ENCODE data around the gene FXYD5.

FXYD5 gene

DNA sequence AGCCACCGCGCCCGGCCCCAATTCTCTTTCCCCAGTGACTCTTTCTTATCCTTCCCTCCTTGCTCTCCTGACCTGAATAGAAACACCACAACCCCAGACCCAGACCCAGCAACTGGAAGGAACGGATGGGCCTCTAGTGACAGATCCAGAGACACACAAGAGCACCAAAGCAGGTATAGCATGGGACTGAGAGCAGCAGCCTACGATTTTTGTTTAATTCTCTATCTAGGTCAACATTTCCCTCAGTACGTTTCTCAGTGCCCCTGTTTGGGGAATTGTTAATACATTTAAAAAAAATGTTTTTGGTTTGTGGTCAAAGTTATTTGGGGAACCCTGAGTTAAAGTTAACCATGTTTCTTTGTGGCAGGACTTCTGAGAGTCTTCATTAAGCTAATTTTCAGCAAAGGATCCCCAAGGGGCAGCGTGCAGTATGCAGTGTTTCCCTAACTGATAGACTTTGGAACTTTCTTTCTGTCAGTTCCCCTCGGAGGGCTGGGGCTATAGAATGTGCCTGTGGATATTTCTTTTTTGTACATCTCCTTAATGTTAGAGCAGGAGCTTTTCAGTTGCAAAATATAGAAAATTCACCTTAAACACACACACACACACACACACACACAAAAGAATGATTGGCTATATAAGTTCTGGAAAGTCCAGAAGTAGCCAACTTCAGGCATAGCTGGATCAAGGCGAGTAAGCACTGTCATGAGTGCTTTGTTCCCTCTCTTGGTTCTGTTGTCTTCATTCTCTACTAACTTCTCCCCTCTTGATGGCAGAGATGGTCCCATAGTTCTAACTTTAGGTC, 6.3 kb downstream of the FXYD5 start:
- DNase-seq, result no peak

DNA sequence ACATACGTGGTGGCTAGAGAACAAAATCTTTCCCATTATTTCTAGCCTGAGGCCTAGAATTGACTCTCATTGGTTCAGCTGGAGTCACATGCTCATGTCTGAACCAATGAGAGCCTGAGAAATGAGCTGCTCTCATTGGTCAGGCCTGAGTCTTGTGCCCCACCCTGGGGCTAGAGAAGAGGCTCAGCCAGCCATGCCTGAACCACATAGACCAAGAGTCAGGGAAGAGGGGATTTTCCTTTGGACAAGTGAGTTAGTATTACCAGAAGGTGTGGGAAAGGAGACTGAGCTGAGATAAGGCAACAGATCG, 6.9 kb downstream of the FXYD5 start:
- no peak for DNase-seq

DNA sequence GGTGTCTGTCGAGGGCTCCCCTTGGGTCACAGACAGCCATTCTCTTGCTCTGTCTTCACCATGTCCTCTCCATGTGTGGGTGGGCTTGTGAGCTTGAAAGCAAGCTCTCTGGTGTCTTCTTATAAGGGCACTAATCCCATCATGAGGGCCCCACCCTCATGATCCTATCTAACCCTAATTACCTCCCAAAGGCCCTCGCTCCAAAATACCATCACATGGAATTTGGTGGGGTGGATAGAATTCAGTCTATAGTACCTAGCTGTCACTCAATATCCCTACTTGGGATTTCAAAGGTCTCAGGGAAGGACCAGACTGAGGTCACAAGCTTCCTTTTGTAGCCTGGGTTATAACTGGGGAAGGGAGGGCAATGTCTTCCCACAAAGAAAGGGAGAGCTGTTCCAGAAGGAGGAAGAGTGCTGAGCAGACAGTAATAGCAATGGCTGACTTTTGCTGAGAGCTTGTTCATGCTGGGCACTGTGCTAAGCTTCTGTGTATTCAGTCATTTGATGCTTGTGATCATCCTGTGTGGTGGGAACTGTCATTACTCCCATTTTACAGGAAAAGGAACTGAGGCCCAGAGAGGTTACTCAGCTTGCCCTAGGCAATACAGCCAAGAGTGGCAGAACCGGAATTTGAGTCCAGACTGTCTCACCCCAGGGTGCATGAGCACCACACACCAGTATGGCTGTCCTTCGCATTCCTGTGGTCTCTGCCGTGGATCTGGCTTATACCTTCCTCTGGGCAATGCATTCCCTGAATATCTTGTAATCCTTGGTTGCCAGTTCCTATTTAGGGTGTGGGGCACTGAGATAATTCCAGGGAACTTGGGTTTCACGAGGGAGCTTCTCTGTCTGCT, 8.2 kb downstream of the FXYD5 start:
- DNase-seq, result no peak

DNA sequence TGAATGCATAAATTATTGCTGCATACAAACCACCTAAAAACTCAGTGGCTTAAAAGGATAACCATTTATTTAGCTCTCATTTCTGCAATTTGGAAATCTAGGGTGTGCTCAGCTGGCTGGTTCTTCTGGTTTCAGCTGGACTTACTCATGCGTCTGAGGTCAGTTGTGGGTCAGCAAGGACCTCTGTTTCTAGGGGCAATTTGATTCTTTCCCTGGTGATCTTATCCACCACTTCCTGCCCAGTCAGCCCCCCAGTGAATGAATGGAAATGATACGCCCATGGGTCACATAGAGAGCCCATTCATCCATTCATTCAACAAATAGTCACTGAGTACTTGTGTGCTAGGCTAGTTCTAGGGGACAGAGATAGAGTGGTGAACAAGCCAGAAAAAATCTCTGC, 9.9 kb downstream of the FXYD5 start:
- no peak for DNase-seq

DNA sequence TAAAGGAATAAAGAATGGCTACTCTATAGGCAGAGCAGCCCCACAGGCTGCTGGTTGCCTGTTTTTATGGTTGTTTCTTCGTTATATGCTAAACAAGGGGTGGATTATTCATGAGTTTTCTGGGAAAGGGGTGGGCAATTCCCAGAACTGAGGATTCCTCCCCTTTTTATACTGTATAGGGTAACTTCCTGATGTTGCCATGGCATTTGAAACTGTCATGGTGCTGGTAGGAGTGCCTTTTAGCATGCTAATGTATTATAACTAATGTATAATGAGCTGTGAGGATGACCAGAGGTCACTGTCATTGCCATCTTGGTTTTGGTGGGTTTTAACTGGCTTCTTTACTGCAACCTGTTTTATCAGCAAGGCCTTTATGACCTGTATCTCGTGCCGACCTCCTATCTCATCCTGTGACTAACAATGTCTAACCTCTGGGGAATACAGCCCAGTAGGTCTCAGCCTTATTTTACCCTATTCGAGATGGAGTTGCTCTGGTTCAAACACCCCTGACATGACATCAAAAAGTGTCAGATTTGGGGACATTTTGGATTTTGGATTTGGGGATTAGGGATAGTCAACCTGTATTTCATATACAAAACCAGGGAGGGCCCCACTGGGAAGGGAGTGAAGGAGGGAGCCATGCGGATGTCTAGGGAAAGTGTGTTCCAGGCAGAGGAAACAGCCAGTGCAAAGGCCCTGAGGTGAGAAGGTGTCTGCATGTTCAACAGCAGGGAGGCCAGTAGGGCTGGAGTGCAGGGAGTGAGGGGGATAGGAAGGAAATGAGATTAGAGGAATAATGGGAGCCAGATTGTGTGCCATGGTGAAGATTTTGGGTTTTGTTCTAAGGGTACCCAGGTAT, 10.9 kb downstream of the FXYD5 start:
- DNase-seq, result no peak

DNA sequence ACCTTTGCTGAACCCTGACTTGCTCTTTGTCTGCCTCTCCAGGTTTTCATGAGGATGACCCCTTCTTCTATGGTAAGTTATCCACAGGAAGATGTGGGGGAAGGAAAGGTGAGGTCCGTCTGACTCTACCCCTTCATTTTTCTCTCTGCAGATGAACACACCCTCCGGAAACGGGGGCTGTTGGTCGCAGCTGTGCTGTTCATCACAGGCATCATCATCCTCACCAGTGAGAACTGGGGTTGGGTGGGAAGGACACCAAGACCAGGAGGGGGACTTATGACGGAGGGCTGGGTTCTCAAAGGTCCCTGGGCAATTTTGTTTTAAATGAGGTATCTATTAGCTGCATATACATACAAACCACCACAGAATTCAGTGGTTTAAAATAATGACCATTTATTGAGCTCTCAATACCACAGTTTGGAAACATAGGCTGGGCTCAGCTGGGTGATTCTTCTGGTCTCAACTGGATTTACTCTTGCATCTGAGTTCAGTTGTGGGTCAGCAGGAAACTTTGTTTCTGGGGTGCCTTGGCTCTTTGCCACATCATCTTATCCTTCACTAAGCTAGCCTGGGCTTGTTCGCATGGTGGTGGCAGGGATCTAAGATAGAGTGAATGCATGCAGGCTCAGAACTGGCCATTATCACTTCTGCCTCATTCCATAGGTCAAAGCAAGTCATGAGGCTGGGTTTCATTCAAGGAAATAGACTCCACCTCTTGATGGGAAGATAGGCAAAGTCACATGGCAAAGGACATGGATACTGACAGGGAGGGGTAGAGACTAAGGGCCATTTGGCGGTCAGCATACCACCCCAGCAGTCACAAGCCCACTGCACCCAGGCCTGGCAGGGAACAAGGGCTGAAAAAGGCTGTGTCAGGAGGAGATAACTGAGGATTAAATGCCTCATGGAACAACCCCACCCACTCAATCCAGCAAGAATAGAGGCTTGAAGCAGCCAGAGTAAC, 11.8 kb downstream of the FXYD5 start:
- DNase-seq, result no peak

DNA sequence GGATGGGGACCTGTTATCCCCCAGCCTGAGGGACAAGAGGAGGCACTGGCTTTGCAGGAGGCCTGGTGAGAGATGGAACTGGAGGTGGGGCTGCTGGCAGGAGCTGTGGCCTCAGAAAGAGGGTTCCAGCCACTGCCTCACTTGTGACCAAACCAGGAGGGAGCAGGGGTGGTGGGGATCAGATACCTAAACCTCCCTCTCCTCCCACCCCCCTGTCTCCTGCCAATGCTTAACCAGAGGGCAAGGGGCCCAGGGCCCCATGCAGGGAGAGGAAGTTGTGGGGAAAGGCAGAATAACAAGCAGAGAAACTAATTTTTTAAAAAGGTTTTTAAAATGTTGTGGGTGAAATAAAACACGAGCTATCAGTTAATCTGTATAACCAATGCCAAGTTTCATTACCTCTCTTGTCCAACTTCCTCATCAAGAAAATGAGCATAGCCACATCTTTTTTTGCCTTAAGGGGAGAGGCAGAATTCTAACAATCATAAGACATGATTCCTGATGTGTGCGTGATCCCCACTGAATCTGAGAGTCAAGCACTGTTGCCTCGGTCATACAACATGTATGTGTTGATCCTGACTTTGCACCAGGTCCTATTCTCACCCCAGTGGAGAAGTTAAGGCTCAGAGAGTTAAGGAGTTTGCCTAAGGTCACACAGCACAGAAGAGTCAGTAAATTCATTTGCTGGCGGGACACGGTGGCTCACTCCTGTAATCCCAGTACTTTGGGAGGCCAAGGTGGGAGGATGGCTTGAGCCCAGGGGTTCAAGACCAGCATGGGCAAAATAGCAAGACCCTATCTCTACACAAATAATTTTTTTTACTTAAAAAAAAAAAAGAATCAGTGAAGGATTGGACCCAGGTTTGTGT, 12.9 kb downstream of the FXYD5 start:
- no peak for DNase-seq

DNA sequence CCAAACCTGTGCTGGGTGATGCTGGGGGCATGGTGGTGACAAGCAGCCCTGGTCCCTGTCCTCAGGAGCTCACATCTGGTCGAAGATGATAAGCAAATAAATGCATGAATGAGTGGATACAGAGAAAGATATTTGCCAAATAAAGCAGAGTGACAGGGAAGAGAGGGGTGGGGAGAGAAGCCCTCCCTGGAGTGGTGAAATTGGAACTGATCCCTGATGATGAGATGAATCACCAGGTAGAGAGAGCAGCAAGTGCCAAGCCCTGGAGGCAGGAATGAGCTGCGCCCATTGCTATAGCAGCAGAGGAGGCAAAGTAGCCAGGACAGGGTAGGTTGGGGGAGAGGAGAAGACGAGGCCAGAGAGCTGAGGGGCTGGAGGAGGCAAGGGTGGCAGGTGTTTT, 13.7 kb downstream of the FXYD5 start:
- DNase-seq, result no peak

DNA sequence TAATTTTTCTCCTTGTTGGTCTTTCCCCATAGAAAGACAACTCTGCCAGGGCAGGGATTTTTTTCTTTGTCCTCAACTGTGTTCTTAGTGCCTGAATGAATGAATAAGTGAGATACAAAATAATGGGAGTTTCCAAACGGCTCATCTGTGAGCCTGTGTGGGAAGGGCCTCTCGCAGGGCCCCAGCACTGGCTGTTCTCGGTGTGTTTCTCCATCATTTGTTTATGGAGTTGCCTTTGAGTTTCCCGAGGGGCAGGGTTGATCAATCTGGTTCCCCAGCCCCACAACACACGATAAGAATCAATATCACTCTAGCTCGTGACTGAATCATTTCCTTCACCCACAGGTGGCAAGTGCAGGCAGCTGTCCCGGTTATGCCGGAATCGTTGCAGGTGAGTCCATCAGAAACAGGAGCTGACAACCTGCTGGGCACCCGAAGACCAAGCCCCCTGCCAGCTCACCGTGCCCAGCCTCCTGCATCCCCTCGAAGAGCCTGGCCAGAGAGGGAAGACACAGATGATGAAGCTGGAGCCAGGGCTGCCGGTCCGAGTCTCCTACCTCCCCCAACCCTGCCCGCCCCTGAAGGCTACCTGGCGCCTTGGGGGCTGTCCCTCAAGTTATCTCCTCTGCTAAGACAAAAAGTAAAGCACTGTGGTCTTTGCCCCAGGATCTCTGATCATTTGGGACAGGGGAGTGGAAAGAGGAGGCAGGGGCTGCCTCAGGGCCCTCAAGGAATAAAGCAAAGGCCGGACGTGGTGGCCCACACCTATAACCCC, 14.9 kb downstream of the FXYD5 start:
- no peak for DNase-seq

DNA sequence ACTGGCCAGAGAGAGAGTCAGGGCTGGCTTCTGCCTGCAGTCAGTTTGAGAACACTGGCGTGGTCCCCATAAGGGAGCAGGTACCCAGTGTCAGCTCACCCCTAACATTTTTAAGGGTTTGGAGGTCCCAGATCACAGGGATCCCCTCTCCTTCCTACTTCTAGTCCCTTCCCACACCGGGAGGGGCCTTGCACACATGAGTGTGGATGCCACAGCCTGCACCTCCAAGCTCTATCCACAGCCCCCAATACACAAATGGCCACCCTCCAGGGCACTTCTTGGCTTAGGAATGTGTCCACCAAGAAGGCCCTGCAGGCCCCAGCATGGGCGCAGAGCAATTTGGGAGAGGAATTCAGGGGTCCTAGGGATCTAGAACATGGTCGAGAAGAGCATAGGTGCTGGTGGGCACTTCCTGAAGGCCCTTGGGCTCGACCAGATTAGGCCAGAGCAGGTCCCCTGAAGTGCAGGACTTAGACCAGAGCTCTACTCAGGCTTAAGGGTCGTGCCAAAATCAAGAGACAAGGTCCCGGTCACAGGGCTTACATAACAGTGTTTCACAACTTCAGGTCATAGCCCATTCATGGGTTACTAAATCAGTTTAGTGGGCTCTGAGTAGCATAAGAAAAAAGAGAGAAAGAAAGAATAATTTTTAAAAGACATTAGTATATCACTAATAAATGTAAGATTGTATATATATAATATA, 16.0 kb downstream of the FXYD5 start:
- DNase-seq, result no peak

DNA sequence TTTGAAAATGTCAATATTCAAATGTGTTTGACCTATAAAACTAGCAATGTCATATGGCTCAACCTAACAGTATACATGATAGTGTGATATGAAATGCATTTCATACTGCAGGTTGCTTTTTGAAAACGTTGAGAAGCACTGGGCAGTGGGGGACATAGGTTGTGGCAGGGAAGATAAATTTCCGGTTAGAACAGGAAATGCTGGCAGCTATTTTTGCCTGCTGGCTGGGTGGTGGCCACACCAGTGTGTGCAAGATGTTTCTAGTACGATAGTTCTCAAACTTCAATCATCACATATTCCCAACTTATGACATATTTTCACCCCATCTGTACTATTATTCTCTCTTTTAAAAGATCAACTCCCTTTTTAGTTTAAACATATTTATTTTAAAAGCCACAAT, 17.2 kb downstream of the FXYD5 start:
- DNase-seq, result no peak

DNA sequence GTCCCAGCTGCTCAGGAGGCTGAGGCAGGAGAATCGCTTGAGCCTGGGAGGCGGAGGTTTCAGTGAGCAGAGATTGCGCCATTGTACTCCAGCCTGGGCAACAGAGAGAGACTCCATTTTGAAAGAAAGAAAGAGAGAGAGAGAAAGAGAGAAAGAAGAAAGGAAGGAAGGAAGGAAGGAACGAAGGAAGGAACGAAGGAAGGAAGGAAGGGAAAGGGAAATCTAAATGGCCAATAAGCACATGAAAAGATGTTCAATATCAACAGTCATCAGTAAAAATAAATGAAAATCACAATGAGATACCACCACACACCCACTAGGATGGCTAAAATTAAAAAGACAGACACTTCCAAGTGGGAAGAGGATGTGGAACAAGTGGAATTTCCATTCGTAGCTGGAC, 19.7 kb downstream of the FXYD5 start:
- no peak for DNase-seq

DNA sequence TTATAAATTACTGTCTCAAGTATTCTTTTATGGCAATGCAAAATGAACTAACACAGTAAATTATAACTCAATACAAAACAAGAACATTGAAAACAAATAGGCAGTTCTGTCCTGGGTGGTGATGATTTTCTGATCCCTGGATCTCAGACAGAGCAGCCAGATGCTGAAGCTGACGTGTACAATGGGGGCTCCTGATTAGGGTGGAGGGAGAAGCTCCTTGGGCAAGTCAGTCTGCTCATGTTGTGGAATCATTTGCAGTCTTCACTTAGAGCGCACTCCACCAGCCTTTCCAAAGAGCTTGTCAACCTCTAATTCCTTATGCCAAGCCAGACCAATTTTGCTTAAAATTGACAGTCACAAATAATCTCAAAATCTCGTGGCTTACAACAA, 21.6 kb downstream of the FXYD5 start:
- DNase-seq, result no peak

DNA sequence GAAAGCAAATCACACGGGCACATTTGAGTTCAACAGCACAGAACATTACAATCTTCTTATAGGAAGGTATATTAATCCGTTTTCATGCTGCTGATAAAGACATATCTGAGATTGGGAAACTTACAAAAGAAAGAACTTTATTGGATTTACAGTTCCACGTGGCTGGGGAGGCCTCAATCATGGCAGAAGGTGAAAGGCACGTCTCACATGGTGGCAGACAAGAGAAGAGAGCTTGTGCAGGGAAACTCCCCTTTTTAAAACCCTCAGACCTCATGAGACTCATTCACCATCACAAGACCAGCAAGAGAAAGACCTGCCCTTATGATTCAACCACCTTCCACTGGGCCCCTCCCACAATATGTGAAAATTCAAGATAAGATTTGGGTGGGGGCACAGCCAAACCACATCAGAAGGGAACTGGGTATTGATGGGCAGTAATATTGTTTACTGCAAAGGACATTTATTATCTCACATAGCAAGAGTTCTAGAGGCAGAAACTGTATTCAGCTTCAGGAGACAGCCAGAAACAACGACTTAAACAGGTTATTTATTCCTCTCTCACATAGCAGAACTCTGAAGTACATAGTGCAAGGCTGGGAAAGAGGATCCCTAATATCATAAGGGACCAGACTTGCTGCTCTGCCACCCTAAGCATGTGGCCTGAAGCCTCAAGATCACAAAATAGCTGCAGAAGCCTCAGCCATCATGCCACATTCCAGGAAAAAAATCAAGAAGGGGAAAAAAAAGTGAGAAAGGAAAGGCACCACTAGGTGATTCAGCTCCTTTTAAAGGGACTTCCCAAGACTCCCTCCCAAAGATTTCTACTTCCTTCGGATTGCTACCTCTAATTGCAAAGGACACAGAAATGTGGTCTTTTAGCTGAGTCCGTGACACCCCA, 23.1 kb downstream of the FXYD5 start:
- DNase-seq, result no peak

DNA sequence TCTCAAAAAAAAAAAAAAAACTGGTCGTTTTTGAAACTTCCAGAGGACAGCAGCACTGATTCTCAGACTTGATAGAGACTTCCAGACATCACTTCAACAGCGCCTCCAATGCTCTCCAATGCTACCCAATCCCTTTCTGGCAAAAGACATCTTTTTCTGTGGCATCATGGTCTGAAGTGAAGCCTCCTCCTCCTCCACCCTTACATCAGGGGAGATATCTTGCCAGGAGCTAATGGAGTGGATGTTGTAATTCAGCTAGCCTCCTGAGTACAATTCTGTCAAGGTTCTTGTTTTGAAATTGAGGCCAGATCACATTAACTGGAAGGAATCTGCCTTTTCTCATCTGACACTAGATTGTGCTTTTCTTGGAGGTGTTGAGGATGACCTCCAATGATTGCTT, 24.2 kb downstream of the FXYD5 start:
- no peak for DNase-seq

DNA sequence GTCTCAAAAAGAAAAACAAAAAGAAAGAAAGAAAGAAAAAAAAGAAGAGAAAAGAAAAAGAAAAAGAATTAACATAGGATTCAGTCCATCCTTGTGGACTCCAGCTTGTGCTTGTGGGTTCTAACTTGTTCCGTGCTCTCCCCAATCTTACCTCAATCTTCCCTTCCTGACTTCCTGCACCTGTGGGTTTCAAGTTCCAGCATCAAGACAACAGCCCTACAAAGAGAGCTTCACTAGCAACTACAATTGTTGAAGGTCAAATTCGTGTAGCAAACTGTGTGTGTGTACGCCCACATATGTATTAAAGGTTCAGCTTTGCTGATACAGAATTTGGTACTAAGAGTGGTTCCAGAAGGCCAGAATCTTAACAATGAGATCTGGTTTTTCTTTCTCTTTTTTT, 25.3 kb downstream of the FXYD5 start:
- DNase-seq, result no peak

DNA sequence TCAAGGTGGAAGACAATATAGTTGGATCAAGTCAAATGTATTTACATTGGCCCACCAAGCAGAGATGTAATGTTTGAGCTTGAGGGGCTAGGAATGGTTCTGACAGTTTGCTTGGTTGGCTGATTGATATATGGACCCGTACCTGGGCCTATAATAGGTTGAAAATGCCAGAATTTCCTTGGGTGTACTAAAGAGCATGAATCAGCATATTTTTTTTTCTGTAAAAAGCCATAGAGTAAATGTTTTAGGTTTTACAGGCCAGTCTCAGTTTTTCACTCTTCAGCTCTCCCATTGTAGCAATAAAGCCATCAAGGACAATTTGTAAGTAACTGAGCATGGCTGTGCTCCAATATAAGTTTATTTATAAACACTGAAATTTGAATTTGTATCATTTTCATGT, 26.9 kb downstream of the FXYD5 start:
- no peak for DNase-seq

DNA sequence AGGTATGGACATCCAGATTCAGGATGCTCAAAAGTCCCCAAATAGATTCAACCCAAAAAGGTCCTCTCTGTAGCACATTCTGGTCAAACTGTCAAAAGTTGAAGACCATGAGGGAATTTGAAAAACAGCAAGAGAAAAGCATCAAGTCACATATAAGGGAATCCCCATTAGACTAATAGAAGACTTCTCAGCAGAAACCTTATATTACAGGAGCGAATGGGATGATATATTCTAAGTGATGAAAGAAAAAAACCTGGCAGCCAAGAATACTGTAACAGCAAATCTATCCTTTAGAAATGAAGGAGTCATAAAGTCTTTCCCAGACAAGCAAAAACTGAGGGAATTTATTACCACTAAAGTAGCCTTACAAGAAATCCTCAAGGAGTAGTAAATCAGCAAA, 29.7 kb downstream of the FXYD5 start:
- no peak for DNase-seq

DNA sequence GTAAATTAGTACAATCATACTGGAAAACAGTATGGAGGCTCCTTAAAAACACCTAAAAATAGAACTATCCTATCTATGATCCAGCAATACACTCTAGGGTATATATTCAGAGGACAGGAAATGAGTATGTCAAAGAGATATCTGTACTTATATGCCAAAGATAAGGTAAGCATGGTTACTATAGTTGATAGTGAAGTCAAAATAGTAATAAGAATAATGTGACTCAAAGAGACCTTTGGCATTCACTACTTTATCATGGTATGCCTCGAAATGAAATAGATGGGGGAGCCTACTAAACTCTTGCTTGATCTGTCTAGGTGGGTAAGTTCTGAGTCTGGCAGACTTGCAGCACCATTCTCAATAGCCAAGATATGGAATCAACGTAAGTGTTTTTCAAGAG, 30.3 kb downstream of the FXYD5 start:
- no peak for DNase-seq

Measured in NCI-H1694 (cell line).